AG09309 (cell line): Measurements from ENCODE around the gene ZNF862.

Experiments used
- DNase-seq: peaks from one replicate; pipeline ENCODE4 v3.0.0-alpha.2; 2010; ENCODE audit warnings: low read depth
- H3K4me3 ChIP-seq: 2 replicates; pipeline ENCODE4 v1.5.1; 2011; ENCODE audit warnings: mild to moderate bottlenecking, low read depth, low read length, moderate library complexity; ENCODE audit not compliant: control insufficient read depth
- TF ChIP-seq, protein P1 (sequence below): IDR thresholded peaks from 2 replicates; pipeline ENCODE4 v1.5.1; 2011; ENCODE audit warnings: mild to moderate bottlenecking, low read depth, low read length, inconsistent platforms; ENCODE audit not compliant: insufficient read depth, control insufficient read depth; ENCODE audit errors: missing control alignments

The ZNF862 gene

DNA sequence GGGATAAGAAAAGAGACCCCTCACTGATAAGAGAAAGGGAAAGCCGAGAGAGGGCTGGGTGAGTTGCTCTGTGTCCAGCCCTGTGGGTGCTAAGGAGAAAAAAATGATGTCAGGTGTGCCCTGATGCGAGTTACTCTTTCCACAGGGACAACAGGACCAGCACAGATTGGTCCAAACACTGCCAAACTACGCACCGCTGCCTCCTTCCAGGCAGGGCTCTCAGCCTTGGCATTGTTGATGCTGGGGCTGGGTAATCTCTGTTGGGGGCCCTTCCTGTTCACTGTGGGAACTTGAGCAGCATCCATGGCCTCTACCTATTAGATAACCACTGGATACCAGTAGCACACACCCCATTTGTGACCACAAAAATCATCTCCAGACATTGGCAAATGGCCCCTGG is 25.3 kb downstream of the ZNF862 start:
- no peak overlapping the region for H3K4me3 ChIP-seq
- TF ChIP-seq, protein P1, sequence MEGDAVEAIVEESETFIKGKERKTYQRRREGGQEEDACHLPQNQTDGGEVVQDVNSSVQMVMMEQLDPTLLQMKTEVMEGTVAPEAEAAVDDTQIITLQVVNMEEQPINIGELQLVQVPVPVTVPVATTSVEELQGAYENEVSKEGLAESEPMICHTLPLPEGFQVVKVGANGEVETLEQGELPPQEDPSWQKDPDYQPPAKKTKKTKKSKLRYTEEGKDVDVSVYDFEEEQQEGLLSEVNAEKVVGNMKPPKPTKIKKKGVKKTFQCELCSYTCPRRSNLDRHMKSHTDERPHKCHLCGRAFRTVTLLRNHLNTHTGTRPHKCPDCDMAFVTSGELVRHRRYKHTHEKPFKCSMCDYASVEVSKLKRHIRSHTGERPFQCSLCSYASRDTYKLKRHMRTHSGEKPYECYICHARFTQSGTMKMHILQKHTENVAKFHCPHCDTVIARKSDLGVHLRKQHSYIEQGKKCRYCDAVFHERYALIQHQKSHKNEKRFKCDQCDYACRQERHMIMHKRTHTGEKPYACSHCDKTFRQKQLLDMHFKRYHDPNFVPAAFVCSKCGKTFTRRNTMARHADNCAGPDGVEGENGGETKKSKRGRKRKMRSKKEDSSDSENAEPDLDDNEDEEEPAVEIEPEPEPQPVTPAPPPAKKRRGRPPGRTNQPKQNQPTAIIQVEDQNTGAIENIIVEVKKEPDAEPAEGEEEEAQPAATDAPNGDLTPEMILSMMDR: no peak
- no peak for DNase-seq

GRCh38 chr7:149864023-149864422 is 25.8 kb downstream of the ZNF862 start:
- TF ChIP-seq, protein P1: no peak
- no peak overlapping the region for H3K4me3 ChIP-seq
- no peak for DNase-seq

GRCh38 chr7:149864751-149865150 is 26.6 kb downstream of the ZNF862 start:
- H3K4me3 ChIP-seq: no peak overlapping the region
- DNase-seq: no peak
- TF ChIP-seq, protein P1: no peak

DNA sequence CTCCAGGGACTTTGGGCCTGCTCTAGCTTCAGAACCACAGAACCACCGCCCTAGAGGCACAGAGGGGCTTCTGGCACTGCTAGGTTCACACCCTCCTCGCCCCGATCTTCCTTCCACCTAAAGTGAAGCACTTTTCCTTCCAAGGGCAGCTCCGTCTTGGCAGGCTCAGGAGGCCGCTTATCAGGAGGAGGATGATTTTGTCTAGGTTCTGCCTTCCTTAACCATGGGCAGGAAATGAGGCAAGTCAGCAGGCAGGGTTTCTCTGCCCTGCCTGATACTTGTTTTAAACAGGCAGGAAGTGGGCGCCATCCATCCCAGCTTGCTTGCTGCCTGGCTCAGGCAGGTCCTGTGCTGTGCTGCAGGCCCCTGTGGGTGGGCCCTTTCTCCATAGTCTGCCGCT is 27.3 kb downstream of the ZNF862 start:
- no peak for DNase-seq
- TF ChIP-seq, protein P1: no peak
- H3K4me3 ChIP-seq: no peak overlapping the region

DNA sequence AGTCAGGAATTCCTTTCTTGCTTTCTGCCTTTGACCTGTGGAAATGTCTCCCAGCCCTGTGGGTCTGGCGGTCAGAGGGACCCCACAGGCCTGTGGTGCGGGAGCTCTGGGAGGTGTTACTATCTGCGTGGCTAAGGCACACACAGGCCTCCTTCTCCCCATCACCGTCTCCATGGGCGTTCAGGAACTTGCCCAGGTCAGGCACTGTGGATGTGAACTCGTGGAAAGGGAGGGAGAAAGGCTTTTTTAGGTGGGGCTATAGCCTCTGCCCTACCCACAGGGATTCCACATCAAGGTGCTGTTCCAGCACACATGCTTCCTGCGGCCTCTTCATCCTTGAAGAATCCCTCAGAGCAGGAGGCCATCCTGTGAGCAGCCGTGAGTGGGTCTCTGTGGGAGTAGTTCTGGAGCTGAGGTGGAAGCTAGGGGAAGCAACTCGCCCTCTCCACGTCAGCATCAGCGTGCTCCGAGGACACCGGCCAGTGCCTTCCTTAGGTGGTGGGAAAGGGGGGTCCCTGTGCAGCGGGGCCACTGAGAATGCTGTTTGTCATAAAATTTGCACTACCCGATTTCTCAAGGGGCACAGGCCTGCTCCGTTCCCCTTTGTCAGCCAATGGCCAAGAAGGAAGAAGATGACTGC is 28.1 kb downstream of the ZNF862 start:
- H3K4me3 ChIP-seq: no peak overlapping the region
- DNase-seq: no peak
- TF ChIP-seq, protein P1: no peak

GRCh38 chr7:149866779-149867447 is 28.7 kb downstream of the ZNF862 start:
- no peak for DNase-seq
- TF ChIP-seq, protein P1: no peak
- no peak overlapping the region for H3K4me3 ChIP-seq
